ENCODE data around the gene SYNCRIP.

GRCh38 chr6:85576476-85576875 lies 66.2 kb downstream of the SYNCRIP start:
- TF ChIP-seq SUZ12 (IDR thresholded peaks at IDR 0.05; ENCODE audit: extremely low read depth, insufficient read depth, insufficient read length) (no peak), ZNF274 (IDR thresholded peaks at IDR 0.05; ENCODE audit: low read depth, low read length) (no peak), YY1 (IDR thresholded peaks at IDR 0.05; ENCODE audit: insufficient read depth, insufficient read length) (no peak)

Data from NT2/D1 (cell line).